ENCODE results near the gene MEP1B.

- no peak for TF ChIP-seq PKNOX1 (IDR thresholded peaks at IDR 0.05)
- no peak for TF ChIP-seq SP1 (IDR thresholded peaks at IDR 0.05)
- no peak for TF ChIP-seq ELF4 (IDR thresholded peaks at IDR 0.05)
- no peak for TF ChIP-seq FOXM1 (IDR thresholded peaks at IDR 0.05; ENCODE audit: borderline replicate concordance)
- no peak for TF ChIP-seq FOXK2 (IDR thresholded peaks at IDR 0.05)
- no peak for TF ChIP-seq LEF1 (IDR thresholded peaks at IDR 0.05; ENCODE audit: borderline replicate concordance)
- TF ChIP-seq HDGF (IDR thresholded peaks at IDR 0.05; ENCODE audit: borderline replicate concordance): no peak
These were observed 65.7 kb downstream of the MEP1B start for GRCh38 chr18:32255570-32255969.
